ENCODE results near the gene GRIK5. TPM values are rescaled to one million over a fixed set of nuclear protein-coding genes. Genes with fewer than 3 reads are reported as not detected.

The GRIK5 gene, protein sequence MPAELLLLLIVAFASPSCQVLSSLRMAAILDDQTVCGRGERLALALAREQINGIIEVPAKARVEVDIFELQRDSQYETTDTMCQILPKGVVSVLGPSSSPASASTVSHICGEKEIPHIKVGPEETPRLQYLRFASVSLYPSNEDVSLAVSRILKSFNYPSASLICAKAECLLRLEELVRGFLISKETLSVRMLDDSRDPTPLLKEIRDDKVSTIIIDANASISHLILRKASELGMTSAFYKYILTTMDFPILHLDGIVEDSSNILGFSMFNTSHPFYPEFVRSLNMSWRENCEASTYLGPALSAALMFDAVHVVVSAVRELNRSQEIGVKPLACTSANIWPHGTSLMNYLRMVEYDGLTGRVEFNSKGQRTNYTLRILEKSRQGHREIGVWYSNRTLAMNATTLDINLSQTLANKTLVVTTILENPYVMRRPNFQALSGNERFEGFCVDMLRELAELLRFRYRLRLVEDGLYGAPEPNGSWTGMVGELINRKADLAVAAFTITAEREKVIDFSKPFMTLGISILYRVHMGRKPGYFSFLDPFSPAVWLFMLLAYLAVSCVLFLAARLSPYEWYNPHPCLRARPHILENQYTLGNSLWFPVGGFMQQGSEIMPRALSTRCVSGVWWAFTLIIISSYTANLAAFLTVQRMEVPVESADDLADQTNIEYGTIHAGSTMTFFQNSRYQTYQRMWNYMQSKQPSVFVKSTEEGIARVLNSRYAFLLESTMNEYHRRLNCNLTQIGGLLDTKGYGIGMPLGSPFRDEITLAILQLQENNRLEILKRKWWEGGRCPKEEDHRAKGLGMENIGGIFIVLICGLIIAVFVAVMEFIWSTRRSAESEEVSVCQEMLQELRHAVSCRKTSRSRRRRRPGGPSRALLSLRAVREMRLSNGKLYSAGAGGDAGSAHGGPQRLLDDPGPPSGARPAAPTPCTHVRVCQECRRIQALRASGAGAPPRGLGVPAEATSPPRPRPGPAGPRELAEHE
- 3.9 TPM in 2 replicates for total RNA-seq

DNA sequence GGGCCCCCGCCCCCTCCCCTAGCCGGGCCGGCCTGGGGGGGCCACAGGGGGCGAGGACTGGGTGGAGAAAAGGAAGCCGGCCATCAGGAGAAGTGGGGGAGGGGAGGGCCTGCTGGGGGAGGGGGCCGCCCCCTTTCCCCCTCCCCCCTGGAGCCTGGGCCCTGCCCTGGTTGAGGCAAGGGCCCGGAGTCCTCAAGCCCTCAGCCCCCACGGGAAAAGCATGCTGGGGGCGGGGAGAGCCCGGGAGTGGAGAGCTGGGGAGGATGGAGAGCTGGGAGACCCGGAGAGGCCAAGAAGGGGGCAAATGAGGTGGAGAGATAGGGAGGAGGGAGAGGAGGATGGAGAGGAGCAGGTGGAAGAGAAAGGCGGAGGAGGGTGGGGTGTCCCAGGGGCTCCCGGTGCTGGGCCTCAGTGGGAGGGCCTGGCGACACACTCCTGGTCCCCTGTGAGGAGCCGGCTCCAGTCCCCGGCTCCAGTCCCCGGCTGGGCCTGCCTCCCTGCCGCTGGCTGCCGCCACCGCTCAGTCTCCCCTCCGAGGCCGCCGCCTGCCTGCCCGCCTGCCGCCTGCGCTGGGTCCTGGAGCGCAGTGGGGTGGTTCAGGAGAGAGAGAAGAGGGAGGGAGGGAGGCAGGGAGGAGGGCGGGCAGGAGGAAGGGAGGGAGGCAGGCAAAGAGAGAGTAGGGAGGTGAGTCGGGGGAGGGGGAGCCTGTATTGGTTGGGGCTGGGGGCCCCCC, at the start of gene GRIK5:
GRIK5 (minus strand) TSS at position 588 of the 733 bp plus-strand sequence. CDS start 4,436 bp downstream, outside the sequence.
- Mint-ChIP-seq H3K9me3 (no peaks in the 10 kb centered on the region), H3K36me3 (ENCODE audit: low read depth) (no peaks in the 10 kb centered on the region), H3K4me1 (ENCODE audit: low read depth) (peaks cover 2% of the 10 kb centered on the region), H3K27ac (no peak within 1 kb of the TSS), H3K27me3 (ENCODE audit: insufficient read depth) (peaks cover 5% of the 10 kb centered on the region), H3K4me3 (no peak within 1 kb of the TSS)
- no peak for DNase-seq (ENCODE audit: low spot score)
- intact Hi-C loops (cut with micrococcal nuclease): no loop called here

GRCh38 chr19:42117076-42117475, 47.1 kb upstream of the GRIK5 start:
- Mint-ChIP-seq H3K4me3 (no peak overlapping the region), H3K36me3 (ENCODE audit: low read depth) (peaks cover 41% of the 10 kb centered on the region), H3K27me3 (ENCODE audit: insufficient read depth) (no peaks in the 10 kb centered on the region), H3K27ac (no peak overlapping the region), H3K9me3 (no peaks in the 10 kb centered on the region), H3K4me1 (ENCODE audit: low read depth) (peaks cover 52% of the 10 kb centered on the region)
- intact Hi-C loops (cut with micrococcal nuclease): no loop called here
- no peak for DNase-seq (ENCODE audit: low spot score)

- no peak overlapping the region for H3K4me3 Mint-ChIP-seq
- peaks cover 53% of the 10 kb centered on the region for H3K4me1 Mint-ChIP-seq (ENCODE audit: low read depth)
- no peaks in the 10 kb centered on the region for H3K9me3 Mint-ChIP-seq
- DNase-seq (ENCODE audit: low spot score): no peak
- H3K27me3 Mint-ChIP-seq (ENCODE audit: insufficient read depth): no peaks in the 10 kb centered on the region
- peaks cover 40% of the 10 kb centered on the region for H3K36me3 Mint-ChIP-seq (ENCODE audit: low read depth)
- H3K27ac Mint-ChIP-seq: no peak overlapping the region
- intact Hi-C loops (cut with micrococcal nuclease): no loop called here
Observed at GRCh38 chr19:42116308-42117075, 46.5 kb upstream of the GRIK5 start.

- no peaks in the 10 kb centered on the region for H3K9me3 Mint-ChIP-seq
- peaks cover 45% of the 10 kb centered on the region for H3K36me3 Mint-ChIP-seq (ENCODE audit: low read depth)
- H3K4me1 Mint-ChIP-seq (ENCODE audit: low read depth): peaks cover 47% of the 10 kb centered on the region
- DNase-seq (ENCODE audit: low spot score): no peak
- no peaks in the 10 kb centered on the region for H3K27me3 Mint-ChIP-seq (ENCODE audit: insufficient read depth)
- H3K27ac Mint-ChIP-seq: peak overlapping the region; percentile 46
- intact Hi-C loops (cut with micrococcal nuclease): no loop called here
- H3K4me3 Mint-ChIP-seq: no peak overlapping the region
Observed at GRCh38 chr19:42115705-42116104, 45.7 kb upstream of the GRIK5 start.

GRCh38 chr19:42115219-42115618, 45.2 kb upstream of the GRIK5 start:
- Mint-ChIP-seq H3K9me3 (no peaks in the 10 kb centered on the region), H3K27ac (no peak overlapping the region), H3K36me3 (ENCODE audit: low read depth) (peaks cover 44% of the 10 kb centered on the region), H3K4me1 (ENCODE audit: low read depth) (peaks cover 44% of the 10 kb centered on the region), H3K27me3 (ENCODE audit: insufficient read depth) (no peaks in the 10 kb centered on the region), H3K4me3 (no peak overlapping the region)
- no peak for DNase-seq (ENCODE audit: low spot score)
- intact Hi-C loops (cut with micrococcal nuclease): no loop called here

DNA sequence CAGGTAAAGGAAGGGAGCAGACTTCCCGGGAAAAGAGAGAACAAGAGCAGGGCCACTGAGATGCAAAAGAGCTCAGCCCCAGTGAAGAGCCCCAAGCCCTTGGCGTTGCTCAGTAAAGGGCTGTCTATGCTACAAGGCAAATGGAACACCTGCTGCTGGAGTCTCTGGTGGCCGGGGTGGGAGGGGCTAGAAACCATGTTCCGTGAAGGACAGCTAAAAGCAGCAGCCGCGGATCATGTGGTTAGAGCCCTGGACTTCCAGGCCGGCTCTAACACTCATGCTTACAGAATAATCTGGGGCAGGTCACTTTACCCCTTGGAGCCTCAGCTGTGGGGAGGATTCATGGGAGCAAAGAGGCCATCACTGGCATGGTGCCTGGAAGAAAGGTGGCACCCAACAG, 44.4 kb upstream of the GRIK5 start:
- H3K27ac Mint-ChIP-seq: no peak overlapping the region
- H3K9me3 Mint-ChIP-seq: no peaks in the 10 kb centered on the region
- no peaks in the 10 kb centered on the region for H3K27me3 Mint-ChIP-seq (ENCODE audit: insufficient read depth)
- DNase-seq (ENCODE audit: low spot score): no peak
- no peak overlapping the region for H3K4me3 Mint-ChIP-seq
- intact Hi-C loops (cut with micrococcal nuclease): no loop called here
- H3K36me3 Mint-ChIP-seq (ENCODE audit: low read depth): peaks cover 44% of the 10 kb centered on the region
- H3K4me1 Mint-ChIP-seq (ENCODE audit: low read depth): peaks cover 44% of the 10 kb centered on the region

- Mint-ChIP-seq H3K27me3 (ENCODE audit: insufficient read depth) (no peaks in the 10 kb centered on the region), H3K9me3 (no peaks in the 10 kb centered on the region), H3K36me3 (ENCODE audit: low read depth) (peaks cover 44% of the 10 kb centered on the region), H3K27ac (peak overlapping the region; percentile 15), H3K4me3 (no peak overlapping the region), H3K4me1 (ENCODE audit: low read depth) (peaks cover 42% of the 10 kb centered on the region)
- intact Hi-C loops (cut with micrococcal nuclease): no loop called here
- DNase-seq (ENCODE audit: low spot score): no peak
Observed at GRCh38 chr19:42113641-42114348, 43.8 kb upstream of the GRIK5 start.

- intact Hi-C loops (cut with micrococcal nuclease): no loop called here
- Mint-ChIP-seq H3K27ac (peak overlapping the region; percentile 32), H3K36me3 (ENCODE audit: low read depth) (peaks cover 44% of the 10 kb centered on the region), H3K9me3 (no peaks in the 10 kb centered on the region), H3K4me3 (no peak overlapping the region), H3K27me3 (ENCODE audit: insufficient read depth) (no peaks in the 10 kb centered on the region), H3K4me1 (ENCODE audit: low read depth) (peaks cover 50% of the 10 kb centered on the region)
- DNase-seq (ENCODE audit: low spot score): no peak
Observed at GRCh38 chr19:42111811-42112210, 41.8 kb upstream of the GRIK5 start.

DNA sequence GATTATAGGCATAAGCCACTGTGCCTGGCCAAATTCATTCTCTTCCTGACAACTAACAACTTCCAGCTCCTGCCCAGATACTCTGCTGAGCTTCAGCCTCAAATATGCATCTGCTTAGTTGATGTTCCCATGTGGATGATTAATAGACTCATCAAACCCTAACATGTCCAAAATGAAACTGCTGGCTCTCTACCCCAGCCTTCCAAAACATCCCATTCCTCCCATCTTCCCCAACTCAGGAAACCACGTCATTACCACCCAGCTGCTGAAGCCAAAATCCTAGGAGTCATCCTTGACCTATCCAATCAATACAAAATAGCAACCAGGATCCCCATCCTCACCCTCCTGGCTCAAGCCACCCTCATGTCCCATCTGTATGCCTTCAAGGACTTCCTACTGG, 41.4 kb upstream of the GRIK5 start:
- H3K4me1 Mint-ChIP-seq (ENCODE audit: low read depth): peaks cover 50% of the 10 kb centered on the region
- H3K27me3 Mint-ChIP-seq (ENCODE audit: insufficient read depth): no peaks in the 10 kb centered on the region

DNA sequence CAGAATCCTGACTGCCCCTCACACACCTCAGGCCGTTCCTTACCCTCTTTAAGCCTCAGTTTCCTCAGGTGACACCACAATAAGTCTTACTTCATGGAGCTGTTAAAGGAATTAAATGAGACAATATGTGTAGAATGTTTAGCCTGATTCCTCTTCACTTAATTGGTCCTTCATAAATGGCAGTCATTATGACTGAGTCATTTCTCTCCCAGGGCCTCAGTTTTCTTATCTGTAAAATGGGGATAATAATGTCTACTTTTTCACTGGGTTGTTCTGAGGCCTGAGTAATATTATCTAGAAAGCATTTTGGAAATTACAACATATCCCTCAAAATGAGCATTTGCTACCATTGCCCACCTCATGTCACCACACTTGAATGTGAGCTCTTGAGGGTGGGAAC, 40.7 kb upstream of the GRIK5 start:
- intact Hi-C loops (cut with micrococcal nuclease): no loop called here
- Mint-ChIP-seq H3K4me1 (ENCODE audit: low read depth) (peaks cover 49% of the 10 kb centered on the region), H3K27ac (no peak overlapping the region), H3K9me3 (no peaks in the 10 kb centered on the region), H3K4me3 (no peak overlapping the region), H3K27me3 (ENCODE audit: insufficient read depth) (no peaks in the 10 kb centered on the region), H3K36me3 (ENCODE audit: low read depth) (peaks cover 38% of the 10 kb centered on the region)
- no peak for DNase-seq (ENCODE audit: low spot score)

More for the DNA sequence above, 41.4 kb upstream of the GRIK5 start:
- intact Hi-C loops (cut with micrococcal nuclease): no loop called here
- DNase-seq (ENCODE audit: low spot score): no peak
- no peaks in the 10 kb centered on the region for H3K9me3 Mint-ChIP-seq
- no peak overlapping the region for H3K4me3 Mint-ChIP-seq
- H3K27ac Mint-ChIP-seq: peak overlapping the region; percentile 32
- peaks cover 44% of the 10 kb centered on the region for H3K36me3 Mint-ChIP-seq (ENCODE audit: low read depth)

GRCh38 chr19:42109896-42110295, 39.9 kb upstream of the GRIK5 start:
- Mint-ChIP-seq H3K9me3 (no peaks in the 10 kb centered on the region), H3K4me3 (no peak overlapping the region), H3K36me3 (ENCODE audit: low read depth) (peaks cover 35% of the 10 kb centered on the region), H3K4me1 (ENCODE audit: low read depth) (peaks cover 49% of the 10 kb centered on the region), H3K27ac (no peak overlapping the region), H3K27me3 (ENCODE audit: insufficient read depth) (no peaks in the 10 kb centered on the region)
- intact Hi-C loops (cut with micrococcal nuclease): loop anchor here (2.0 kb wide), 2 partner anchors 67 to 287 kb away; no protein-coding TSS in a partner anchor
- DNase-seq (ENCODE audit: low spot score): no peak

Measured in activated T-helper 1 cell treated with anti-CD3 and anti-CD28 coated beads, Interleukin-12 subunit alpha, Interleukin-12 subunit beta, Interleukin-2, Interleukin-4 antibody, amounts not matched to agents 30 ng/mL and 10 ng/mL and 1 ng/mL, durations not matched to agents 14 hours and 24 hours and 36 hours (primary cell).